ENCODE results near the gene BCL6B. TPM values are rescaled to one million over a fixed set of nuclear protein-coding genes. Genes with fewer than 3 reads are reported as not detected.
A peak's percentile ranks its signal among the peaks of the same experiment; 100 is the strongest.

The BCL6B gene
- total and polyA plus RNA-seq, 10 of the 15 experiments (the other 5 are each of a cell fraction or from before 2014, with no cell fraction given) = 0.06 to 0.85 (median 0.11) TPM; not detected in 1

DNA sequence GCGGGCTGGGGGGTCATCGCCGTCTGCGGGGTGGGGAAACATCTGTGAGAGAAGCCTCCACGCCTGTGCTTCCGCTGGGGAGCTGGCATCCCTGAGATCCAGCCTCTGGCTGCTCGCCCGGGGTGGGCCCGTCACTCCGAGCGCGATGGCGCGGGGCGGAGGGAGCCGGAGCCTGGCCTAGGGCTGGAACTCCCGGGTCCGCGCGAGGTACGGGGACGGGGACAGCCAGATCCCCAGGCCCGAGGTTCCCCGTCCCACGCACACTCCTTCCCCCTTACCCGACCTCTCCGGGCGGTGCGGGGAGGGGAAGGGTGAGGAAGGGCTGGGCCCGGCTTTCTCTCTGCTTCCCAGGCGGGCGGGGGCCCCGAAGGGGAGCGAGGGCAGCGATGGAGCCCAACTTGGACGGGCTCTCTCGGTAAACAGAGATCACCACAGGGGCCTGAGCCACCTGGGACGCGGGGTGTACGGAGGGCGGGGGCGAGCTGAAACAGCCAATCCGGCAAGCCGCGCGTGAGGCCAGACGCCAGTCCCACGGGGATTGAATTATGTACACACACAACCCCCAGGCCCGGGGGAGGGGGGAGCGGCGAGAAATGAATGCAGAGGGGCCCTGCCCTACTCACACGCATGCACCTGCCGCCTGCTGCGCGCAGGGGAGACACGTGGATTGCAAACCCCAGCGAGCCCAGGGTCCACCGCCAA, 20.8 kb downstream of the BCL6B start, which contains the start of gene SLC16A11 (continued):
- TF ChIP-seq, protein P1, sequence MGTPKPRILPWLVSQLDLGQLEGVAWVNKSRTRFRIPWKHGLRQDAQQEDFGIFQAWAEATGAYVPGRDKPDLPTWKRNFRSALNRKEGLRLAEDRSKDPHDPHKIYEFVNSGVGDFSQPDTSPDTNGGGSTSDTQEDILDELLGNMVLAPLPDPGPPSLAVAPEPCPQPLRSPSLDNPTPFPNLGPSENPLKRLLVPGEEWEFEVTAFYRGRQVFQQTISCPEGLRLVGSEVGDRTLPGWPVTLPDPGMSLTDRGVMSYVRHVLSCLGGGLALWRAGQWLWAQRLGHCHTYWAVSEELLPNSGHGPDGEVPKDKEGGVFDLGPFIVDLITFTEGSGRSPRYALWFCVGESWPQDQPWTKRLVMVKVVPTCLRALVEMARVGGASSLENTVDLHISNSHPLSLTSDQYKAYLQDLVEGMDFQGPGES (IDR thresholded peaks at IDR 0.05) = no peak
- TF ChIP-seq EGR1 (IDR thresholded peaks at IDR 0.05; ENCODE audit: borderline replicate concordance in 1 of 2, low read depth in 2 of 2, low read length in 2 of 2) (0 out of 3 replicates have a peak, but pooled peaks of 1 of the 2 experiments have one; percentile 58), POLR2A (IDR thresholded peaks at IDR 0.05; ENCODE audit: low read depth, low read length) (no peak), ATF7 (IDR thresholded peaks at IDR 0.05; ENCODE audit: low read depth) (peak; percentile 48; the same call in 1 of the 2 replicates), SUZ12 (IDR thresholded peaks at IDR 0.05; ENCODE audit: unreplicated experiment) (peak; percentile 28), TCF12 (IDR thresholded peaks at IDR 0.05; ENCODE audit: low read depth, low read length) (peak; percentile 67; the same call in 1 of the 2 replicates), HDGF (IDR thresholded peaks at IDR 0.05) (no peak), MXI1 (IDR thresholded peaks at IDR 0.05; ENCODE audit: low read depth, low read length) (peak; percentile 71), BACH1 (IDR thresholded peaks at IDR 0.05; ENCODE audit: borderline replicate concordance) (0 out of 2 replicates have a peak, but pooled peaks have one; percentile 23), TARDBP (IDR thresholded peaks at IDR 0.05; ENCODE audit: borderline replicate concordance) (0 out of 2 replicates have a peak, but pooled peaks have one; percentile 19), PAX5 (IDR thresholded peaks at IDR 0.05; ENCODE audit: borderline replicate concordance, low read depth, low read length) (no peak), SMAD5 (IDR thresholded peaks at IDR 0.05; ENCODE audit: low read depth) (no peak), CHD2 (IDR thresholded peaks at IDR 0.05; ENCODE audit: borderline replicate concordance, low read depth, low read length) (0 out of 2 replicates have a peak, but pooled peaks have one; percentile 29), MTA2 (IDR thresholded peaks at IDR 0.05; ENCODE audit: low read depth) (peak; percentile 17; the same call in 1 of the 2 replicates), ZZZ3 (IDR thresholded peaks at IDR 0.05; ENCODE audit: control insufficient read depth, insufficient read length, low read depth) (no peak)
- TF ChIP-seq, protein P2, sequence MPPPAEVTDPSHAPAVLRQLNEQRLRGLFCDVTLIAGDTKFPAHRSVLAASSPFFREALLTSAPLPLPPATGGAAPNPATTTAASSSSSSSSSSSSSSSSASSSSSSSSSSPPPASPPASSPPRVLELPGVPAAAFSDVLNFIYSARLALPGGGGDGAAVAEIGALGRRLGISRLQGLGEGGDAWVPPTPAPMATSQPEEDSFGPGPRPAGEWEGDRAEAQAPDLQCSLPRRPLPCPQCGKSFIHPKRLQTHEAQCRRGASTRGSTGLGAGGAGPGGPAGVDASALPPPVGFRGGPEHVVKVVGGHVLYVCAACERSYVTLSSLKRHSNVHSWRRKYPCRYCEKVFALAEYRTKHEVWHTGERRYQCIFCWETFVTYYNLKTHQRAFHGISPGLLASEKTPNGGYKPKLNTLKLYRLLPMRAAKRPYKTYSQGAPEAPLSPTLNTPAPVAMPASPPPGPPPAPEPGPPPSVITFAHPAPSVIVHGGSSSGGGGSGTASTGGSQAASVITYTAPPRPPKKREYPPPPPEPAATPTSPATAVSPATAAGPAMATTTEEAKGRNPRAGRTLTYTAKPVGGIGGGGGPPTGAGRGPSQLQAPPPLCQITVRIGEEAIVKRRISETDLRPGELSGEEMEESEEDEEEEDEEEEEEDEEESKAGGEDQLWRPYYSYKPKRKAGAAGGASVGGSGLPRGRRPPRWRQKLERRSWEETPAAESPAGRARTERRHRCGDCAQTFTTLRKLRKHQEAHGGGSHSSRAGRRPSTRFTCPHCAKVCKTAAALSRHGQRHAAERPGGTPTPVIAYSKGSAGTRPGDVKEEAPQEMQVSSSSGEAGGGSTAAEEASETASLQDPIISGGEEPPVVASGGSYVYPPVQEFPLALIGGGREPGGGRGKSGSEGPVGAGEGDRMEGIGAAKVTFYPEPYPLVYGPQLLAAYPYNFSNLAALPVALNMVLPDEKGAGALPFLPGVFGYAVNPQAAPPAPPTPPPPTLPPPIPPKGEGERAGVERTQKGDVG (CRISPR knock-in tag; IDR thresholded peaks at IDR 0.05) = no peak
- TF ChIP-seq, protein P3, sequence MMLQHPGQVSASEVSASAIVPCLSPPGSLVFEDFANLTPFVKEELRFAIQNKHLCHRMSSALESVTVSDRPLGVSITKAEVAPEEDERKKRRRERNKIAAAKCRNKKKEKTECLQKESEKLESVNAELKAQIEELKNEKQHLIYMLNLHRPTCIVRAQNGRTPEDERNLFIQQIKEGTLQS (IDR thresholded peaks at IDR 0.05; ENCODE audit: borderline replicate concordance, extremely low read depth, low read depth, low read length) = no peak
- TF ChIP-seq, protein P4, sequence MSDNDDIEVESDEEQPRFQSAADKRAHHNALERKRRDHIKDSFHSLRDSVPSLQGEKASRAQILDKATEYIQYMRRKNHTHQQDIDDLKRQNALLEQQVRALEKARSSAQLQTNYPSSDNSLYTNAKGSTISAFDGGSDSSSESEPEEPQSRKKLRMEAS (IDR thresholded peaks at IDR 0.05; ENCODE audit: low read depth, low read length) = peak; percentile 63; the same call in 1 of the 2 replicates
- TF ChIP-seq, protein P5, sequence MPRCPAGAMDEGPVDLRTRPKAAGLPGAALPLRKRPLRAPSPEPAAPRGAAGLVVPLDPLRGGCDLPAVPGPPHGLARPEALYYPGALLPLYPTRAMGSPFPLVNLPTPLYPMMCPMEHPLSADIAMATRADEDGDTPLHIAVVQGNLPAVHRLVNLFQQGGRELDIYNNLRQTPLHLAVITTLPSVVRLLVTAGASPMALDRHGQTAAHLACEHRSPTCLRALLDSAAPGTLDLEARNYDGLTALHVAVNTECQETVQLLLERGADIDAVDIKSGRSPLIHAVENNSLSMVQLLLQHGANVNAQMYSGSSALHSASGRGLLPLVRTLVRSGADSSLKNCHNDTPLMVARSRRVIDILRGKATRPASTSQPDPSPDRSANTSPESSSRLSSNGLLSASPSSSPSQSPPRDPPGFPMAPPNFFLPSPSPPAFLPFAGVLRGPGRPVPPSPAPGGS (IDR thresholded peaks at IDR 0.05; ENCODE audit: borderline replicate concordance, insufficient read depth, low read depth, low read length, poor library complexity, severe bottlenecking) = no peak
- TF ChIP-seq, protein P6, sequence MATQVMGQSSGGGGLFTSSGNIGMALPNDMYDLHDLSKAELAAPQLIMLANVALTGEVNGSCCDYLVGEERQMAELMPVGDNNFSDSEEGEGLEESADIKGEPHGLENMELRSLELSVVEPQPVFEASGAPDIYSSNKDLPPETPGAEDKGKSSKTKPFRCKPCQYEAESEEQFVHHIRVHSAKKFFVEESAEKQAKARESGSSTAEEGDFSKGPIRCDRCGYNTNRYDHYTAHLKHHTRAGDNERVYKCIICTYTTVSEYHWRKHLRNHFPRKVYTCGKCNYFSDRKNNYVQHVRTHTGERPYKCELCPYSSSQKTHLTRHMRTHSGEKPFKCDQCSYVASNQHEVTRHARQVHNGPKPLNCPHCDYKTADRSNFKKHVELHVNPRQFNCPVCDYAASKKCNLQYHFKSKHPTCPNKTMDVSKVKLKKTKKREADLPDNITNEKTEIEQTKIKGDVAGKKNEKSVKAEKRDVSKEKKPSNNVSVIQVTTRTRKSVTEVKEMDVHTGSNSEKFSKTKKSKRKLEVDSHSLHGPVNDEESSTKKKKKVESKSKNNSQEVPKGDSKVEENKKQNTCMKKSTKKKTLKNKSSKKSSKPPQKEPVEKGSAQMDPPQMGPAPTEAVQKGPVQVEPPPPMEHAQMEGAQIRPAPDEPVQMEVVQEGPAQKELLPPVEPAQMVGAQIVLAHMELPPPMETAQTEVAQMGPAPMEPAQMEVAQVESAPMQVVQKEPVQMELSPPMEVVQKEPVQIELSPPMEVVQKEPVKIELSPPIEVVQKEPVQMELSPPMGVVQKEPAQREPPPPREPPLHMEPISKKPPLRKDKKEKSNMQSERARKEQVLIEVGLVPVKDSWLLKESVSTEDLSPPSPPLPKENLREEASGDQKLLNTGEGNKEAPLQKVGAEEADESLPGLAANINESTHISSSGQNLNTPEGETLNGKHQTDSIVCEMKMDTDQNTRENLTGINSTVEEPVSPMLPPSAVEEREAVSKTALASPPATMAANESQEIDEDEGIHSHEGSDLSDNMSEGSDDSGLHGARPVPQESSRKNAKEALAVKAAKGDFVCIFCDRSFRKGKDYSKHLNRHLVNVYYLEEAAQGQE (IDR thresholded peaks at IDR 0.05; ENCODE audit: low read depth, low read length) = no peak

Data from GM12878 (cell line).